Activated T-helper 1 cell treated with anti-CD3 and anti-CD28 coated beads, Interleukin-2, amount 50 U/mL, for 16 hours (primary cell): ENCODE results near the gene LCNL1.

Experiments
- DNase-seq, 2 donors: peaks; one replicate each; pipeline ENCODE4 v3.0.0-alpha.2; 2020; ENCODE audit warnings: low read depth in 1 of 2, low spot score in 1 of 2

Gene LCNL1

DNA sequence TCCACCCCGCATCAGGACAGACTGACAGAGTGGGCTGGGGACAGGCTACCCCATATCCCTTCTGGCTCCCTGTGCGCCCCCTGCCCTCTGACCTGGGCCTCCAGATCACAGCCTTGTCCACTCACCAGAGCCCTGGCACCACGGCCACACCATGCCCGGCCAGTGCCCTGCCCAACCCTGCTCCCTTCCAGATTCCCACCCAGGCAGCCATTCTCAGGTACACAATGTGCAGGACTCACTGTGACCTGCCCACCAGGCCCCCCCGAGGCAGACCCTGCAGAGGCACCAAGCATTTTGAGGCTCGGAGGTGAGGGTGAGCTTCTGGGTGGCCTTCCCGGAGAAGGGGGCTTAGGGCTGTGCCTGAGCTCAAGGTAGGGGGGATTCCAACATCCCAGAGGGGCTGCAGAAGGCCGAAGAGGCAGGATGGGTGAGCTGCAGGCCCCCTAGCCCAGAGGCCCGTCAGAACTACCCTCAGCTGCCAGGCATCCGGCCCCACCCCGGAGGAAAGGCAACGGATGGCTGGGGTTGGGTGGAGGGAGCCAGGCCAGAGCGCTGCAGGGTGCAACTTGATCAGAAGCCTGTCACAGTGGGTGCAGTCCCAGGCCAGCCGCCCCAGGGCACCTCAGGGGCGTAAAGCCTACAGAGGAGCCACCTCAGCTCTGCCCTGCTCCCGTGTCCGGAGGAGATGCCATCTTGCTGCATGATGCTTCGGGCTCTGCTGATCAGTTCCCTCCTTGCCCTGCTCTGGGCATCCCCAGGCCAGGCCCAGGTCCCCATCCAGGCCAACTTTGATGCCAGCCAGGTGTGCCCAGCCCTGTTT is at the start of gene LCNL1:
Gene LCNL1, plus strand, starts transcription at position 762 of the 820 bp plus-strand sequence. CDS start 594 bp downstream, outside the sequence.
- no peak for DNase-seq

DNA sequence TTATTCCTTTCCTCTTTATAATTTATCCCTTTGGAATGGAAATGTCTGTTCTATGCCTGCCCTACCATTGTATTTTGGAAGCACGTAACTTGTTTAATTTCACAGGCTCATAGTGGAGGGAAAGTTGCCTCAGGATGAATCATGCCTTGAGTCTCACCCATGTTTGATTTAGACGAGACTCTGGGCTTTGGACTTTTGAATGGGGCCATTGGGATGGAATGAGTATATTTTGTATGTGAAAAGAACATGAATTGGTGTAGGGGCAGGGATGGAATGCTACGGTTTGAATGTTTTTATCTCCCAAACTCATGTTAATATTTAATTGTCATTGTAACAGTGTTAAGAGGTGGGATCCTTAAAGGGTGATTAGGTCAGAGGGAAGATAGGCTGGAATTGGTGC is 48.5 kb upstream of the LCNL1 start:
- no peak for DNase-seq

DNA sequence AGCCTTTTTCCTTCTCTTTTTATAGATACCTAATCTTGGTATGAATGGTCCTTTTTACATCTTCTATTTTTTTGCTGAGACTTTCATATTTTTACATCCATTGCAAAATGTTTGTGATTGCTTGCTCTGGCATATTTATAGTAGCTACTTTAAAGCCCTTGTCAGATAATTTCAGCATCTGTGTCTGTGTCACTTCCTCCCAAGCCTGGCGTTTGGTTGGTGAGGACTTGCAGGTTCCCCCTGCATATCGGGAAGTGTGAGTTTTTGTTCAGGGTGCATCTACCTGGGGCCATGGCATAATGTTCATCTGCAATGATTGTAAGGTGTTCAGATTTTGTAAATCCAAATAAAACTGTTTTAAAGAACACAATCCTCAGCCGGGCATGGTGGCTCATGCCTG is 47.1 kb upstream of the LCNL1 start:
- no peak for DNase-seq

DNA sequence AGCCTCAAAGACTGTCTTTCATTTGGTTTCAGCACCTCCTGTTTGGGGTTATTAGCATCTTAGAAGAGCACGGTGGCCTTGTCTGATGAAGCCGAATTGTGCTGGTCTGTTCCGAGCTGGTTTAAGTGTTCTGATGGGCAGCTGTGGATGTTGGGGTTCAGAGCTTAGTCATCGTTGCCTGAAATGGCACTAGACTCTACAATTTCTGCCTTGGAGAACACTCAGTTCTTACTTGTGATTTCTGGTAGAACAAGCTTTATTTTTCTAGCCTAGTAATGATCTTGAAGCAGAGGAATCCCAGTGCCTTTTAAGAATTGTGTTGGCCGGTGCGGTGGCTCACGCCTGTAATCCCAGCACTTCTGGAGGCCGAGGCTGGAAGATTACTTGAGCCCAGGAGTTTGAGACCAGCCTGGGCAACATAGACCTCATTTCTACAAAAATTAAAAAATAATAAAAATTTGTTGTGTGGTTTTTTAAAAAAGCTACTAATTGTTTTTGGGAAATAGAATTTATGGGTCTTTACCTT is 46.1 kb upstream of the LCNL1 start:
- DNase-seq, result no peak

DNA sequence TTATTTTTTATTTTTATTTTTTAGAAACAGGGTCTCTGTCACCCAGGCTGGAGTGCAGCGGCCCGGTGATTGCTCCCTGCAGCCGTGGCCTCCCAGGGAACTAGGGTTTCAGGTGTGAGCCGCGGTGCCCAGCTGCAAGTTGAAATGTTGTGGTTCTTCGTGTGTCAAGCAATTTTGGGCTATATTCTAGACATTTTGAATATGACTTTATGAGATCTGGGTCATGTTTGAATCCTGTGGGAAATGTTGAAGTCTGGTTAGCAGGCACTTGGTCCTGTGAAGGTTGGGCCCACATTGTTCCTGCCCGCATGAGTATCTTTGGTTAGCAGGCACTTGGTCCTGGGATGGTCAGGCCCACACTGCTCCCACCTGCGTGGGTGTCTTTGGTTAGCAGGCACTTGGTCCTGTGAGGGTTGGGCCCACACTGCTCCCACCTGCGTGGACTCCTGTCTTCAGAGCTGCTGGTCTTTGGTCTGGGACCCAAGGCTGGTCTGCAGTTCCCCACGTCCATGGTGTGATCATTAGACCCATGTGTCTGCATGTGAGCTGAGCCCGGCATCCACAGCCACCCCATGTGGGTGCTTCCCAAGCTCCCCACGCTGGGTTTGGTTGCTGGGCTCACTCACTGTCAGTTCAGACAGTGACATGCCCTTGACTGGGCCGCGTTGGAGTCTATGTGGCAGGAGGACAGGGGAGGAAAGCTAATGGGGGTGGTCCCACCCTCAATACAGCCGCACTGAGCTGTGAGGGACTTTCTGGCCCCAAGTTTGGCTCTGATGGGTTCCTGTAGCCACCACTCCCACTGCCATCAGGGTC is 45.4 kb upstream of the LCNL1 start:
- no peak for DNase-seq

DNA sequence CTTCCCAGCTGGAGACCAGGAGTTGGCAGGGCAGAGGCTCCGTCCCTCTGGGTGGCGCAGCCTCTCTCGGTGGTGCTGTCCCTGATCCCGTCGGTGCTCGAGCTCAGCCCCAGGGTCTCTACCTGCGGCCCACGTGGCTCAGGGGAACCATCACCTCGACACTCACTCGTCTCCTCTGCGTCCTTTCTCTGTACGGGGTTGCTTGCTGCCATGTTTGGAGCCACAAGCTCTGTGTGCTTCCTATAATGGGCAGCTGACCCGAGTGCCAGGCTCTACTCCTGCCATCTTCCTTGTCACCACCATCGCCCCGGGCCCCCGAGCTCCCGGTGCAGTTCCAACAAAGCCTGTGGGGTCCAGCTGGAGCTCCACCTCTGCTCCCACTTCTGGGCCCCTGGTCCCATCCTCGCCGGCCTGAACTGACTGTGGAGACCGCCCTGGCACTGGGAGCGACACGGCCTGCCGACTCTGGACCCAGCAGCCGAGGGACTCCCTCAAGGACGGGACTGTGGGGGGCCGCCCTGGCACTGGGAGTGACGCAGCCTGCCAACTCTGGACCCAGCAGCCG is 43.3 kb upstream of the LCNL1 start:
- DNase-seq, result no peak

DNA sequence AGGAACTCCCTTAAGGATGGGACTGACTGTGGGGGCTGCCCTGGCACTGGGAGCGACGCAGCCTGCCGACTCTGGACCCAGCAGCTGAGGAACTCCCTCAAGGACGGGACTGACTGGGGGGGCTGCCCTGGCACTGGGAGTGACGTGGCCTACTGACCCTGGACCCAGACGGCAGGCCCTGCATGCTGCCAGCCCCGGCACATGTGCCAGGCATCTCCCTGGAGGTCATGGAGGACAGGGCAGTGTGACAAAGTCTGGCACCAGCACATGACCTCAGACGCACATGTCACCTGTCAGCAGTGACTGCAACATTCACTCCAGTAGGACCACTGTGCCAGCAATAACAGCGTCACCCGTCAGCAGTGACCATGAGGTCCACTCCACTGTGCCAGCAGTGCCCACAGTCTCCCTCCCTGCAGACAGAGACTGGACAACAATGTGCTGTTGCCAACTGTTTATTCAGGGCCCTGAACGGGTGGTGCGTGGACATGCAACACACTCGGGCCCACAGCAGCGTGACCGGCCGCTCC is 42.7 kb upstream of the LCNL1 start:
- no peak for DNase-seq

DNA sequence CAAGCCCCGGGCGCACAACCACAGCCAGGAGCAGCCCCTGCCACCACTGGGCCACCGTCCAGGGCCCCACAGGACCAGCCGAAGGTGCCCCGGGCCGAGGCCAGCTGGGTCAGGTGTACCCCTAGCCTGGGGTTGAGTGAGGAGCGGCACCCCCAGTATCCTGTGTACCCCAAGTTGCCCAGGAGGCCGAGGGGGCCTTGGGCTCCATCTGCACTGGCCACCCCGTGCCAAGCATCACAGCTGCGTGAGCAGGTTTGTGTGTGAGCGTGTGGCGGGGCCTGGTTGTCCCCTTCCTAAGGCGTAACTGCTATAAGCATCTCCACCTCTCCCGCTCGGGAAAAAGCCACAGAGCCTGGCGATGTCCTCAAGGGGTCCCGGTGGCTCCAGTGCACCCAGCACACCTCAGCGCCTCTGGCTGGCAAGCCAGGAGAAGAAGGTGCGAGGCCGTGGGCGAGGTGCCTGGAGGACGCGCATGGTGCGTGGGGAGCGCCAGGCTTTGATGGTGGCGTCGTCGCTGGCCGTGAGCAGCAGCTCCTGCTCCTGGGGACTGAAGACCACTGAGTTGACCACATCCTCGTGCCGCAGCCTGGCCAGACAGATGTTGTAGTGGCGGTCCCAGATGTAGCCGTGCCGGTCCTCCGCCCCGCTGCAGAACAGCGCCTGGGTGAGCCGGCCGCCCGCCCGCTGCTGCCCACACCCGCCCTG is 42.1 kb upstream of the LCNL1 start:
- DNase-seq, result no peak

DNA sequence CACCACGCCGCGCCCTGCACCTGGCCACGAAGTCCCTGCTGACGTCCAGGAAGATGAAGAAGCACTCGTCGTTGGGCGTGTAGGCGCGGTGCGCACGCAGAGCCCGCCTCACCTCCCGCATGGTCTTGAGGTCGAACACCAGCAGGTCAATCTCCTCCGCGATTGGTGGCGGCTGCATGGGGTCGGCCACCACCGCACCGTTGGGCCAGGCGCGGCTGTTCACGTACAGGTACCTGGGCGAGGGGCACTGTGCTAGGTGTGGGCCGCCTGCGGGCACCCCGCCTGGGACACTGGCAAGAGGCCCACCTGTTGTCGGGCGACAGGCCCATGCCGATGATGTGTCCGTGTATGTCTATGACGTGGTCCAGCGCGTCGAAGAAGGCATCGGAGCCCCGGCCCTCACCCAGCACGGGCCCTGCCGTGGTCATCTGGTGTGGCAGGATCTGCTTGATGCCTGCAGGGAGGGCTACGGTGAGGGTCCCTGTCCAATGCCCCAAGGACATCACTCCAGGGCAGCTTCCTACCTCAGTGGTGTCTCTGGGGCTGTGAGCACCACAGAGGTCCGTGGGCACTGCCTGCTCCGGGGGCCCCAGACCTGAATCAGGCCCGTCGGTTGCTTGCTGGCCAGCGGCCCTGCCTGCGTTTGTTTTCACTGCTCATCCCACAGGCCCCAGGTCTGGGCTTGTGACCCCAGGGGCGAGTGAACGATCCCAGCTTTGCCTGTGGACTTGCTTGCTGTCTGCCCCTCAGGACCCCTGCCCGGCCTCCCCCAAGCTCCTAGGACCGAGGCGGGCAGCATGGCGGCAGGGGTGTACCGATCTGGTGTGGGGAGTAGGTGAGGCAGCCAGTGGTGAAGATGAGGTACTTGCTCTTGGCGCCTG is 41.3 kb upstream of the LCNL1 start:
- DNase-seq, result no peak

DNA sequence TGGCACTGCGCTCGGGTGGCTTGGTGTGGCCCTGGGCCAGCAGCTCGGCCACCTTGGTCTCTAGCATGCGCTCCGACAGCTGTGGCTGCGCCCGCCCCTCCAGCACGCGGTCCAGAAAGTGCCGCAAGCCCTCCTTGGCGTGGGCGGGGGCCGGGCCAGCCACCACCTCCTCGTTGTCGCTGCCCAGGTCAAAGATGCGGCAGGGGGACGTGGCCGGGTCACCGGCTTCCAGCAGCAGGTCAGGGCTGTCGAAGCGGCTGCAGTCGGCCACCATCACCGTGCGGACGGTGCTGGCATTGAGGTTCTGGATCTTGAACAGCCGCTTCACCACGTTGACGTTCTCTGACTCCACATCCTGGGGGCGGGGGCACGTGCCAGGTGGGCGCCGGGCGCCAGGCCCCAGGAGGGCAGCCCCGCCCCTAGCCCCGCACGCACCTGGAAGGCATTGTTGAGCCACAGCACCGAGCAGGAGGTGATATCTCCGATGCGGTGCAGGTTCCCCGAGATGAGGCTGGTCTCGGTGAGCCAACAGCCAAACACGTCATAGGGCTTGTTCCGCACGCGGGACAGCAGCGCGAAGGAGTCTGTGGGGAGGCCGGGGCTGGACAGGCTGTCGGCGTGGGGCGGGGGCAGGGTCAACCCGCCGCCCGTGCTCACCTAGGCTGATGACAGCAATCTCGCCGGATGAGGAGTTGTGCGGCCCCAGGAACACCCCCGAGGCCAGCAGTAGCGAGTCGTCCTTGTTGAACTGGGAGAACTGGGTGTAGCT is 40.5 kb upstream of the LCNL1 start:
- DNase-seq, result no peak

DNA sequence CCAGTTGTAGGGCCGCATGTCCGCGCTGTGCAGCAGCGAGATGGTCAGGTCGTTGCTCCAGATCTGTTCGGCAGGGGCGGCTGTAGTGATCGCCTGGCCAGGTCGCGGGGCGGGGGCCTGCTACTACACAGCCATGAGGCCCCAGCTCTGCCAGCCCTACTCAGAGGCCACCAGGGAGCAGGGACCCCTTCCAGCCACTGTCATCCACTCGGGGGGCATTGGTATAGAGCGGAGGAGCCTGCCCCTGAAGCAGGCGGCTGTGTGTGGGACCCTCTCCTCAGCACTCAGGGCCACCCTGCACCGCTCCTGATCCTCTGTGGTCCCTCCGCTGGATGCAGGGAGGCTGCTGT is 39.9 kb upstream of the LCNL1 start:
- DNase-seq, result no peak

DNA sequence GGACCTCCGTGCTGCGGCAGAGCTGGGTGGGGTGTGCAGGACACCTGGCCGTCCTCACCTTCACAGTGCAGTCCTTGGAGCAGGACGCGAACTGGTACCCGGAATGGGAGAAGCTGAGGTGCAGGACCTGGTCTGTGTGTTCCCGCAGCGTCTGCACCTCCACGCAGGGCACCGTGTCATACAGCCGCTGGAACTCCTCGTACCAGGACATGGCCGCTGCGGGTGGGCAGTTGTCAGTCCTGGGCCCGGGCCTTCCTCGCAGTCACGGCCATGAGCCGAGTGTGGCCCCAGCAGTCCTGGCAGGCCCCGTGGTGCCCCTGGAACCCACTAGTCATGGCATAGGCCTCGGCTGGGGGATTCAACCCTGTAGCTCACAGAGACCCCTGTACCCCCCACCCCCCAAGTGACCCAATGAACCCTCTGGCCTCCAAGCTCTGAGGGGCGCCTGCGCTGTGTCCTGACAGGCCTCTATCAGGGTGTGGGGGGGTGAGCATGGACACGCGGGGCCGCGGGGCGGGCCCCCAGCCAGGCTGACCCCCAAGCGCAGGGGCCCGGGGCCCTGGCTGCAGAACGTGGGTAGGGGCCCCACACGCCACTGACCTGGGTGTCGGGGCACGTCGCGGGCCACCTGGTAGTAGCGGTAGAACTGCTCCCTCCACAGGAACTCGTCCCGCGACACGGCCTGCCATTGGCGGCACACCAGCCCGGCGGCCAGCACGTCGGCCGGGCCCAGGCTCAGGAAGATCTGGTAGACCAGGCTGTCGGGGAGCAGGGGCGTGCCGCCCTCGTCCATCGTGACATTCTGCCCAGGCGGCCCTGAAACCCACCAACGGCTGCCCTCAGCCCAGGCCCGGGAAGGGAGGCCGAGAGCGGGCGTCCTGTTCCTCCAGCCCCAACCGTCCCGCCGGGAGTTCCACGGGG is 39.2 kb upstream of the LCNL1 start:
- DNase-seq, result no peak

DNA sequence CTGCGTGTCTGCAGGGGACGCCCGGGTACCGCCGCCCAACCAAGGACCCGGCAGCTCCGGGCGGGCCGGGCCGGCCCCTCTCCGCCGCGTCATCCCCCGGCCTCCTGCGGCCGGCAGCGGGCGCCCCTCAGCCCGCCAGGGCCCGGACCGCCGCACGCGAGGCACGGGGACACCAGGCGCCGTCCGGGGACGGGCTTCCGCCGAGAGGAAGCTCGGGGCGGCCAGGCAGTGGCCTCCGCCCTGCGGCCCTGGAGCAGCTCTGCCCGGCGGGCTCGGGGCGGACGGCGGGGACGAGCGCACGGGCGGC is 38.6 kb upstream of the LCNL1 start:
- no peak for DNase-seq

DNA sequence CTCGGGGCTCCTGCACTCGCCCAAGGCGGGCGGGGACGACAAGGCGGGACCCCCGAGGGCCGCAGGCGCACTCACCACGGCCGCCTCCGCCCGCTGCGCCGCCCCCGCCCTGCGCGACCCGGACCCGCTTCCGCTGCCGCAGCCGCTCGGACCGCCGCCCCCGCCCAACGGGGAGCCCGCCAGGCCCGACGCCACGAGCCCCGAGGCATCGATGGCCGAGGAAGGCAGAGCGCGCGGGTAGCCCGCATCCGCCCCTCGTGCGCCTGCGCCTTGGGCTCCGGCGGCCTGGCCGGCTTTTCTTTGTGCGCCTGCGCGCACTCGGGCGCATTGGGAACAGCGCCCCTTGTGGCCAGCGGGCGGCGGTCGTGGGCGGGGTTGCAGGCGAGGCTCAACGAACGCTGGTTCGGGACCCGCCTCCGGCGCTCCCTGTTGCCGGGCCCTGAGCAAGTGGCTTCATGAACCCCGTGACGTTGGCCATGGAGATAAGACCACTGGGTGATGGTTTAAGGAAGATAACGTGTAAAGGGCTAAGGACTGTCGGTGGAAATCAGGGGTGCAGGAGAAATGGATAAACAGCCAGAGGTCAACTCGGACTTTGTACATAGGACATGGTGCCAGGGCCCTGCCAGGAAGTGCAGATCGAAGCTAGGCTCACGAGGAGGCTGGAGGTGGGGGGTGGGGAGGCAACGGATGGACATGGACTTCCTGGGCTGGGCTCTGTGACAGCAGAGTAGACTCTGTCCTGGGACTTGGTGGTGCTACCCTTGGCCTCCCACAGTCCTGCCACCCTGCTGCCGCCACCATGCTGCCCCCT is 38.1 kb upstream of the LCNL1 start, which contains the start of the genes C8G and FBXW5:
Gene C8G, plus strand, starts transcription at position 725 of the 814 bp plus-strand sequence. Its CDS starts 78 bp downstream, at position 803.
Gene FBXW5, minus strand, starts transcription at position 220 of the 814 bp plus-strand sequence. CDS start 655 bp downstream, outside the sequence.
- DNase-seq, result peak; percentile 85 to 94

DNA sequence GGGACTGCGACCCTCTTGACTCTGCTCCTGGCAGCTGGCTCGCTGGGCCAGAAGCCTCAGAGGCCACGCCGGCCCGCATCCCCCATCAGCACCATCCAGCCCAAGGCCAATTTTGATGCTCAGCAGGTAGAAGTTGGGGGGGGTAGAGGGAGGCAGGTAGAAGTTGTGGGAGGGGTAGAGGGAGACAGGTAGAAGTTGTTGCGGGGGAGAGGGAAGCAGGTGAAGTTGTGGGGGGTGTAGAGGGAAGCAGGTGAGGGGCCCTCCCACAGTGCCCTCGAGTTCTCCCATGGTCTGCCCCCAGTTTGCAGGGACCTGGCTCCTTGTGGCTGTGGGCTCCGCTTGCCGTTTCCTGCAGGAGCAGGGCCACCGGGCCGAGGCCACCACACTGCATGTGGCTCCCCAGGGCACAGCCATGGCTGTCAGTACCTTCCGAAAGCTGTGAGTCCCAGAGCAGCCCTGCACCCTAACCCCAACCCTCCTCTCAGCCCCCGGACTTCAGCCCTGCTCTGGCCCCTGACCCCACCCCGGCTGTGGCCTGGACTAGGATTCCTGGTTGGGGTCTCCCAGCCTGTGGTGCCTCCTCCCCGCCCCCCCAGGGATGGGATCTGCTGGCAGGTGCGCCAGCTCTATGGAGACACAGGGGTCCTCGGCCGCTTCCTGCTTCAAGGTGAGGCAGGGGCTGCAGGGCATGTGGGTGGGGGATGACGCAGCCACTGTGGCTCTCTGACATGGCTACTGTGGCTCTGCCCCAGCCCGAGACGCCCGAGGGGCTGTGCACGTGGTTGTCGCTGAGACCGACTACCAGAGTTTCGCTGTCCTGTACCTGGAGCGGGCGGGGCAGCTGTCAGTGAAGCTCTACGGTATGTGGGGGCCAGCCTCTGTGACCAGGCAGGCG is 37.2 kb upstream of the LCNL1 start:
- DNase-seq, result no peak
